ENCODE results near the gene FKBP14. TPM values are rescaled to one million over a fixed set of nuclear protein-coding genes. Genes with fewer than 3 reads are reported as not detected.

FKBP14 gene
- total and polyA plus RNA-seq, 11 donors = 2.5 to 19.0 (median 13.2) TPM

DNA sequence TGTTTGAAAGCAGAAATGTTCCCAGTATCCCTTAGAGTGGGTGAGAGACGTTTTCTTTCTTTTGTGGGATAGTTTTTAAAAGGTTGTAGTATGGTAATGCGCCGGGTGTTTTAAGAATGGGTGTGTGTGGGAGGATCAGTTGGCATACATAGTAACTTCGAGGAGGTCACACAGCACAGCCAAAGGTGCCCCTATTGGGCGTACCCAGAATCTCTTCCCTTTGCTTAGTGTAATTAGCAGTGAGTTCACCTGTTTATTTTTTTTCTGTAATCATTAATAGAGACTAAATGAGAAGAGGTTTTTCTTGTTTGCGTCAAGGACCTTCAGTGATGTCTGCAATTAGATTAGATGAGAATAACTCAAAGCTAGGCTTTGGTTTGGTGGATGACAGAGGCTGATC lies 3.2 kb upstream of the FKBP14 start:
- intact Hi-C loops (cut with DNase I) = loop anchor here in 3 of 10 donors (5.0 to 10.0 kb wide), 3 partner anchors 33 to 255 kb away; partner anchors contain the start of genes SCRN1 (in 1 of the 3) and ZNRF2 (in 1 of the 3)
- no peaks in the 10 kb centered on the region for H3K36me3 ChIP-seq
- no peak for DNase-seq
- WGBS, 4 donors = 22 to 33% (median 26%) methylated on average over 6 of the region's 6 CpGs
- H3K27ac ChIP-seq = peak overlapping the region in 2 of 12 donors; percentile 90 to 92
- peak overlapping the region in 9 of 12 donors; percentile 62 to 98 (median 86) for H3K4me3 ChIP-seq
- no peaks in the 10 kb centered on the region for H3K9me3 ChIP-seq
- ATAC-seq = no peak
- H3K4me1 ChIP-seq = peaks cover 0 to 49% (median 32%) of the 10 kb centered on the region in 12 donors
- TF ChIP-seq, protein P1, sequence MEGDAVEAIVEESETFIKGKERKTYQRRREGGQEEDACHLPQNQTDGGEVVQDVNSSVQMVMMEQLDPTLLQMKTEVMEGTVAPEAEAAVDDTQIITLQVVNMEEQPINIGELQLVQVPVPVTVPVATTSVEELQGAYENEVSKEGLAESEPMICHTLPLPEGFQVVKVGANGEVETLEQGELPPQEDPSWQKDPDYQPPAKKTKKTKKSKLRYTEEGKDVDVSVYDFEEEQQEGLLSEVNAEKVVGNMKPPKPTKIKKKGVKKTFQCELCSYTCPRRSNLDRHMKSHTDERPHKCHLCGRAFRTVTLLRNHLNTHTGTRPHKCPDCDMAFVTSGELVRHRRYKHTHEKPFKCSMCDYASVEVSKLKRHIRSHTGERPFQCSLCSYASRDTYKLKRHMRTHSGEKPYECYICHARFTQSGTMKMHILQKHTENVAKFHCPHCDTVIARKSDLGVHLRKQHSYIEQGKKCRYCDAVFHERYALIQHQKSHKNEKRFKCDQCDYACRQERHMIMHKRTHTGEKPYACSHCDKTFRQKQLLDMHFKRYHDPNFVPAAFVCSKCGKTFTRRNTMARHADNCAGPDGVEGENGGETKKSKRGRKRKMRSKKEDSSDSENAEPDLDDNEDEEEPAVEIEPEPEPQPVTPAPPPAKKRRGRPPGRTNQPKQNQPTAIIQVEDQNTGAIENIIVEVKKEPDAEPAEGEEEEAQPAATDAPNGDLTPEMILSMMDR (IDR thresholded peaks at IDR 0.05) = no peak
- TF ChIP-seq POLR2A (IDR thresholded peaks at IDR 0.05) = no peak
- H3K27me3 ChIP-seq = no peaks in the 10 kb centered on the region

DNA sequence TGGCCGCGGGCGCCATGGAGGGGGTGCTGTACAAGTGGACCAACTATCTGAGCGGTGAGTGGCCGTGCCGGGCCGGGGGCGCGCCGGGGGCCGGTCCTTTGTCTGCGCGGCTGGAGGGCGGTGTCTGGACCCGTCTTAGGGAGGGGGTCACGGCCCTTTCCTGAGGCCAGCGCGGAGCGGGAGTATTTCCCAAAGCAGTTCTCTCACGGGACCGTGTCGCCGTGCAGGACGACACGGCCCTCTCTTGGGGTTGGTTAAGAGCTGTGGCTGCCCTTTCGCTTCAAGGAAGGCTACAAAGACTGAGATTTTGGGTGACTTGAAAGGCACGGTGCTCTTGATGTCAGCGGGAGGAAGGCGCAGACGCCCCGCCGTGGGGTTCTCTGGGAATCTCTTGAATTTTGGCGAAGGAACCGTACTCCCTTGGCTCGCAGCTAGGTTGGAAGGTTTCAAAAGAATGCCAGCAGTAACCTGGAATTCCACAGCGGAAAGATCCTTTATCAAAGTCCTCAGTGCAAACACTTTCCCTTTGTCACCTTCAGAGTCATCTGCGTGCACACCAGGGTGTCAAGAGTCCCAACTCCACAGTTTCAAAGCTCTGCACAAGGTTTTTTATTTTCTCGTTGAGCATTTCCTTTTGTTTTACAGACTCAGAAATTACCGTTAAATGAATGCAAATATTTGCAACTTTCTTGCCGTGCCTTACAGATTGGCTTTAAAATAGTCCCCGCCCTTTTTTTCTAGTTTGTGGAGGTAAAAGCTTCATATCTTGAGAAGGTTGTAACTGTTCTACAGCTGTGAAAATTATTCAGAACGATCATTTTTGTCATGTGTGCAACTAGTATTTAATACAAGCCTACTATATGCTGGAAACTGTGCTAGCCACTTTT lies 2.5 kb upstream of the FKBP14 start:
- Histone ChIP-seq H3K36me3 (no peaks in the 10 kb centered on the region), H3K27me3 (no peaks in the 10 kb centered on the region), H3K9me3 (no peaks in the 10 kb centered on the region), H3K4me3 (peak overlapping the region; percentile 62 to 98 (median 88)), H3K27ac (peak overlapping the region; percentile 39 to 97 (median 90)), H3K4me1 (peaks cover 0 to 56% (median 33%) of the 10 kb centered on the region in 12 donors)
- DNase-seq (peak in 4 of 5 donors; percentile 53 to 82 (median 66)), ATAC-seq (peak in 3 of 4 donors; percentile 1 to 49 (median 48))
- intact Hi-C loops (cut with DNase I) = loop anchor here in 3 of 10 donors (5.0 to 10.0 kb wide), 3 partner anchors 33 to 256 kb away; partner anchors contain the start of genes SCRN1 (in 1 of the 3) and ZNRF2 (in 1 of the 3)
- TF ChIP-seq, protein P1 (IDR thresholded peaks at IDR 0.05) = peak in 1 of 12 donors; percentile 16
- no peak for TF ChIP-seq POLR2A (IDR thresholded peaks at IDR 0.05)
- WGBS, 4 donors = 0 to 1% (median 1%) methylated on average over 12 to 42 of the region's 42 CpGs

DNA sequence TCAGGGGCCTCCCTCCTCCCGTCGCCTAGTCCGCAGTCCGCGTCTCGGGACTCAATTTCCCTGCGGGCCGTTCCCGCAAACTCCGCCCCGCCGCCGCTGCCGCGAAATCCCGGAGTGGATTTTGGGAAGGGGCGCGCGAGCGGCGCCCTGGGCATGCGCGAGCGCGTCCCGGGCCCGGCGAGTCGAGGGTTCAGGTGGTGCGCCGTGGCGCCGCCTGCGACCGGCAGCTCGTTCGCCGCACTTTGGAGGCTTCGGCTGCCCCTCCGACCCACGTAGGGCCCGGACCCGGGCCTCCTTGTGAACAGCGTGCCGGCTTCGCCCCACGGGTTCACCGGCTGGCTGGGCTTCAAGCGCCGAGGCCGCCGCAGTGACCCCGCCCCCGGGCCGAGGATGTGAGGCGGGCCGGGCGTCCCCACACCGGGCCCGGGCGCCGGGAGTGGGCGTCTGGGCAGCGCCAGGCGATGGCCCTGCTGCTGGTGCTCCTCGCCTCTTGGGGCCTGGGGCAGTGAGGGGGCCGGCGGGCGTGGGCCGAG lies 1.8 kb upstream of the FKBP14 start, which contains the start of gene PLEKHA8:
Gene PLEKHA8 (plus strand): TSS at position 197 of the 533 bp plus-strand sequence. CDS start 351 bp downstream, outside the sequence.
- Histone ChIP-seq H3K27ac (peak within 1 kb of the TSS; percentile 39 to 97 (median 90)), H3K4me3 (peak within 1 kb of the TSS; percentile 62 to 98 (median 88)), H3K4me1 (peaks cover 0 to 56% (median 33%) of the 10 kb centered on the region in 12 donors), H3K36me3 (no peaks in the 10 kb centered on the region), H3K9me3 (no peaks in the 10 kb centered on the region), H3K27me3 (no peaks in the 10 kb centered on the region)
- 0% methylated on average over 26 to 70 of the region's 70 CpGs for WGBS, 4 donors
- peak; percentile 63 to 86 (median 80) for ATAC-seq
- intact Hi-C loops (cut with DNase I) = loop anchor here in 3 of 10 donors (5.0 to 10.0 kb wide), 3 partner anchors 34 to 257 kb away; partner anchors contain the start of genes SCRN1 (in 1 of the 3) and ZNRF2 (in 1 of the 3)
- peak; percentile 89 to 96 (median 92) for DNase-seq
- TF ChIP-seq, protein P1 (IDR thresholded peaks at IDR 0.05) = peak in 1 of 12 donors; percentile 11
- TF ChIP-seq POLR2A (IDR thresholded peaks at IDR 0.05) = peak in 1 of 2 donors; percentile 64
